Mucosa of descending colon (tissue), 3 donors: Measurements from ENCODE around the gene SPATA31E1. TPM values are rescaled to one million over a fixed set of nuclear protein-coding genes. Genes with fewer than 3 reads are reported as not detected.
"Not testable (repeated sequence)": the region's sequence is repeated elsewhere in the genome, so short reads cannot be mapped to it uniquely, and the experiment has no call there.

Experiments
- ATAC-seq: fragments of 200-7000 bp; cut with Tn5 transposase; one replicate; pipeline ENCODE4 v1.9.1; 2020; ENCODE audit warnings: mild to moderate bottlenecking, moderate library complexity
- DNase-seq, 3 donors: peaks; one replicate each; pipeline ENCODE4 v3.0.0-alpha.2; 2020
- H3K36me3 ChIP-seq: fragments of 200-600 bp; one replicate; pipeline ENCODE4 v1.8.0; 2021; ENCODE audit warnings: low read depth, mild to moderate bottlenecking
- H3K4me1 ChIP-seq: fragments of 200-600 bp; one replicate; pipeline ENCODE4 v1.8.0; 2021; ENCODE audit warnings: low read depth, mild to moderate bottlenecking
- H3K4me3 ChIP-seq: fragments of 200-600 bp; one replicate; pipeline ENCODE4 v1.8.0; 2021; ENCODE audit warnings: mild to moderate bottlenecking
- H3K9me3 ChIP-seq: fragments of 200-600 bp; one replicate; pipeline ENCODE4 v1.8.0; 2021; ENCODE audit warnings: mild to moderate bottlenecking
- intact Hi-C, 2 donors: fragments of 100-400 bp; cut with DNase I in 1 of 2; cut with micrococcal nuclease in 1 of 2; formaldehyde crosslinking; loops; one replicate each; pipeline versions ENCODE4 v1.11.0 to v1.11.1; 2022; cut with DNase I, micrococcal nuclease
- total RNA-seq, 3 donors: library from RNA; stranded (reverse); fragmentation: NEBNext Ultra II Directional in 2 of 3; extraction: Animal tissue kit (Norgen Biotek cat#: 25700) in 2 of 3; gene quantifications; one replicate each; pipeline versions ENCODE4 v1.2.1 to v1.2.4, GENCODE V29; 2021 to 2023
- TF ChIP-seq, protein P1 (sequence below): fragments of 200-600 bp; IDR thresholded peaks from one replicate; pipeline ENCODE4 v1.8.0; 2022; ENCODE audit warnings: antibody characterized with exemption, mild to moderate bottlenecking
- donor health status: DM: no; HTN: no; CAD: no; lungs with moderate emphysema.
- donor health status: DM: no; HTN: no; CAD: no.
- donor health status: DM: no; HTN: yes; CAD: no.

SPATA31E1 gene
- total RNA-seq, 3 donors from 2014 or later: 0.06 TPM; not detected in 2

- no peak overlapping the region for H3K4me3 ChIP-seq
- no peak for DNase-seq
- no peak for ATAC-seq
- H3K36me3 ChIP-seq: no peaks in the 10 kb centered on the region
- intact Hi-C loops: no loop called here
- peaks cover 6% of the 10 kb centered on the region for H3K9me3 ChIP-seq
- TF ChIP-seq, protein P1, sequence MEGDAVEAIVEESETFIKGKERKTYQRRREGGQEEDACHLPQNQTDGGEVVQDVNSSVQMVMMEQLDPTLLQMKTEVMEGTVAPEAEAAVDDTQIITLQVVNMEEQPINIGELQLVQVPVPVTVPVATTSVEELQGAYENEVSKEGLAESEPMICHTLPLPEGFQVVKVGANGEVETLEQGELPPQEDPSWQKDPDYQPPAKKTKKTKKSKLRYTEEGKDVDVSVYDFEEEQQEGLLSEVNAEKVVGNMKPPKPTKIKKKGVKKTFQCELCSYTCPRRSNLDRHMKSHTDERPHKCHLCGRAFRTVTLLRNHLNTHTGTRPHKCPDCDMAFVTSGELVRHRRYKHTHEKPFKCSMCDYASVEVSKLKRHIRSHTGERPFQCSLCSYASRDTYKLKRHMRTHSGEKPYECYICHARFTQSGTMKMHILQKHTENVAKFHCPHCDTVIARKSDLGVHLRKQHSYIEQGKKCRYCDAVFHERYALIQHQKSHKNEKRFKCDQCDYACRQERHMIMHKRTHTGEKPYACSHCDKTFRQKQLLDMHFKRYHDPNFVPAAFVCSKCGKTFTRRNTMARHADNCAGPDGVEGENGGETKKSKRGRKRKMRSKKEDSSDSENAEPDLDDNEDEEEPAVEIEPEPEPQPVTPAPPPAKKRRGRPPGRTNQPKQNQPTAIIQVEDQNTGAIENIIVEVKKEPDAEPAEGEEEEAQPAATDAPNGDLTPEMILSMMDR: no peak
- H3K4me1 ChIP-seq: no peaks in the 10 kb centered on the region
Observed at GRCh38 chr9:87898151-87898550, 15.5 kb downstream of the SPATA31E1 start.

GRCh38 chr9:87902371-87902770 lies 19.7 kb downstream of the SPATA31E1 start:
- ATAC-seq, H3K4me1 ChIP-seq, intact Hi-C loops, DNase-seq, H3K36me3 ChIP-seq, H3K4me3 ChIP-seq: not testable (repeated sequence)
- H3K9me3 ChIP-seq: peaks cover 13% of the 10 kb centered on the region

- H3K36me3 ChIP-seq: no peaks in the 10 kb centered on the region
- ATAC-seq: peak; percentile 100
- no peaks in the 10 kb centered on the region for H3K9me3 ChIP-seq
- H3K4me3 ChIP-seq: peak overlapping the region; percentile 4
- TF ChIP-seq, protein P1: peak; percentile 44
- peak; percentile 90 to 98 (median 94) for DNase-seq
- peaks cover 3% of the 10 kb centered on the region for H3K4me1 ChIP-seq
- intact Hi-C loops: no loop called here
Observed at GRCh38 chr9:87909310-87910041, 26.8 kb downstream of the SPATA31E1 start.

DNA sequence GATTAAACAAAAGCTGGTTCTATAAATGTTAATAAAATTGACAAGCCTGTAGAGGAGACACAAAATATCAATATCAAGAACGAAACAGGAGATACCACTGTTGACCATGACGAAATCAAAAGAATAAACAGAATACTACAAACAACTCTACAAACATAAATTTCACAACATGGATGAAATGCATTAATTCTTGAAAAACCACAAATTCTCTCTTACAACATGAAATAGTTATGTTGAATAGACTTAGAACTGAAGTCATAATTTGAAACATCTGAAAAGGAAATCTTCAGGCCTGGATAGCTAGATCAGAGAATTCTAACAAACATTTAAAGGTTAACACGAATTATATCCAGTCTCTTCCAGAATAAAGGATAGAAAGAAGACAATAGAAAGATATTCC lies 28.1 kb downstream of the SPATA31E1 start:
- TF ChIP-seq, protein P1: no peak
- Histone ChIP-seq H3K4me1 (peaks cover 3% of the 10 kb centered on the region), H3K36me3 (no peaks in the 10 kb centered on the region), H3K9me3 (no peaks in the 10 kb centered on the region), H3K4me3 (no peak overlapping the region)
- DNase-seq: no peak
- intact Hi-C loops: no loop called here
- no peak for ATAC-seq

DNA sequence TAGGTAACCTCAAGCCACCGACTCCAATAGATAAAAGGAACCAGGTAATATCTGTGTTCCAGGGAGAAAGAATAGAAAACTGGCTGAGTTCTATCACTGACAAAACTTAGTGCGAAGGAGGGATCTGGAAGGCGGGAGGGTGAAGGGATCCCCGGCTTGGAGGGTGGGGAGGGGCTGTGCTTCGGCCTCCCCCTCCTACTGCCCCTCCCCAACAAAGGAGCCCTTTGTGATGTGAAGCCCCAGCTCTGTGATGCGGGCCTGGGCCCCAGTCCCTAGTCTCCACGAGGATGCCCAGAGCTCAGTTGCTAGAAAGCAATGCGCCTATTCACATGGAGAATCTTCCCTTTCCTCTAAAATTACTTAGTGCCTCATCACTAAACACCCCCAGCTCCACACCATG lies 35.0 kb downstream of the SPATA31E1 start, which contains the start of gene SPATA31C1:
TSS of gene SPATA31C1 (plus strand) at position 301 of the 400 bp plus-strand sequence.
- DNase-seq, H3K9me3 ChIP-seq, H3K4me1 ChIP-seq, H3K36me3 ChIP-seq, H3K4me3 ChIP-seq, intact Hi-C loops, ATAC-seq: not testable (repeated sequence)

DNA sequence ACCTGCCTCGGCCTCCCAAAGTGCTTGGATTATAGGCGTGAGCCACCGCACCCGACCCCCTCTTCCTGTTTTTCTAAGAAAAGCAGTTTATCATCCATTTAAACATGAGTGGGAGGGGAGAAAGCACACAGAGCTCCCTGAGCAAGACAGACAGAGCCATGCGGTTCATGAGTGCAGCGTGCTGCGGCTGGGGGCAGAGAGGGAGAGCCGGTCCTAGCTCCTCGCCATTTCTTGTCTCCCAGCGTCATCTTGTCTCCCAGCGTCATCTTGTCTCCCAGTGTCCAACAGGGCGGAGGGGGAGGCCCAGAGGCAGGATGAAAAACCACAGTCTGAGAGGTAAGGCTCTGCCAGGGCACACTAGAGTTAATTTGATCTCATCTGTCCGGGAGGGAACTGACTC lies 36.3 kb downstream of the SPATA31E1 start:
- ATAC-seq, H3K4me3 ChIP-seq, H3K9me3 ChIP-seq, DNase-seq, H3K4me1 ChIP-seq, H3K36me3 ChIP-seq, intact Hi-C loops: not testable (repeated sequence)

DNA sequence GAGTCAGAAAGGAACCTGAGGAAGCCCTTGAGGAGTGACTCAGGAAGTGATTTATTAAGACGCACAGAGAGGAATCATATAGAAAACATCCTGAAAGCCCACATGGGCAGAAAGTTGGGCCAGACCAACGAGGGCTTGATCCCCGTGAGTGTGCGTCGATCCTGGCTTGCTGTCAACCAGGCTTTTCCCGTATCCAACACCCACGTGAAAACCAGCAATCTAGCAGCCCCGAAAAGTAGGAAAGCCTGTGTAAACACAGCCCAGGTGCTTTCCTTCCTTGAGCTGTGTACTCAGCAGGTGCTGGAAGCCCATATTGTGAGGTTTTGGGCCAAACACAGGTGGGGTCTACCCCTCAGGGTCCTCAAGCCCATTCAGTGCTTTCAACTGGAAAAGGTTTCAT lies 38.9 kb downstream of the SPATA31E1 start:
- intact Hi-C loops: not testable (repeated sequence)

GRCh38 chr9:87923012-87923411 lies 40.3 kb downstream of the SPATA31E1 start:
- ATAC-seq, DNase-seq, H3K9me3 ChIP-seq, H3K4me1 ChIP-seq, H3K36me3 ChIP-seq, intact Hi-C loops, H3K4me3 ChIP-seq: not testable (repeated sequence)

More for the DNA sequence above, 38.9 kb downstream of the SPATA31E1 start:
- not testable (repeated sequence) for H3K9me3 ChIP-seq, ATAC-seq, H3K36me3 ChIP-seq, DNase-seq, H3K4me3 ChIP-seq, H3K4me1 ChIP-seq

GRCh38 chr9:87924851-87925250 lies 42.2 kb downstream of the SPATA31E1 start:
- intact Hi-C loops: not testable (repeated sequence)

GRCh38 chr9:87929152-87929551 lies 46.5 kb downstream of the SPATA31E1 start:
- DNase-seq, H3K4me3 ChIP-seq, H3K4me1 ChIP-seq, H3K36me3 ChIP-seq, intact Hi-C loops, H3K9me3 ChIP-seq: not testable (repeated sequence)
- peak; percentile 54 for ATAC-seq

More at GRCh38 chr9:87924851-87925250, 42.2 kb downstream of the SPATA31E1 start:
- not testable (repeated sequence) for DNase-seq, H3K9me3 ChIP-seq, ATAC-seq, H3K36me3 ChIP-seq, H3K4me3 ChIP-seq, H3K4me1 ChIP-seq

- intact Hi-C loops: not testable (repeated sequence)
Observed at GRCh38 chr9:87934444-87934843, 51.8 kb downstream of the SPATA31E1 start.

More at GRCh38 chr9:87934444-87934843, 51.8 kb downstream of the SPATA31E1 start:
- H3K9me3 ChIP-seq, H3K36me3 ChIP-seq, H3K4me3 ChIP-seq, H3K4me1 ChIP-seq: not testable (repeated sequence)
- peak; percentile 64 to 72 (median 68) for DNase-seq
- ATAC-seq: peak; percentile 76
